Mesenchymal stem cell (in vitro differentiated cells and primary cell): ENCODE measurements around the gene KDM4B.

ENCODE experiments used
- DNase-seq: peaks from one replicate; pipeline ENCODE4 v3.0.0-alpha.2; 2013
- H2AFZ ChIP-seq: one replicate; pipeline ENCODE4 v1.6.1; 2013; ENCODE audit warnings: low read depth, mild to moderate bottlenecking, control low read depth, inconsistent platforms, low read length, moderate library complexity
- H2AK5ac ChIP-seq: 2 replicates; pipeline ENCODE4 v1.6.1; 2013; ENCODE audit warnings: low read length, moderate library complexity, mild to moderate bottlenecking, inconsistent platforms; ENCODE audit not compliant: severe bottlenecking
- H2BK120ac ChIP-seq: one replicate; pipeline ENCODE4 v1.6.1; 2013; ENCODE audit warnings: low read depth, mild to moderate bottlenecking, inconsistent platforms, low read length, moderate library complexity
- H2BK12ac ChIP-seq, 2 experiments: one replicate each; pipeline ENCODE4 v1.6.1; 2013; ENCODE audit warnings: inconsistent platforms in 2 of 2, low read length in 2 of 2, mild to moderate bottlenecking in 2 of 2, moderate library complexity in 2 of 2, control low read depth in 1 of 2
- H2BK15ac ChIP-seq: one replicate; pipeline ENCODE4 v1.6.1; 2013; ENCODE audit warnings: mild to moderate bottlenecking, low read depth, inconsistent platforms; ENCODE audit not compliant: poor library complexity, severe bottlenecking
- H2BK5ac ChIP-seq: 2 replicates; pipeline ENCODE4 v1.6.1; 2013; ENCODE audit warnings: low read depth, mild to moderate bottlenecking, low read length, control low read depth, inconsistent platforms; ENCODE audit not compliant: poor library complexity, severe bottlenecking
- H3K14ac ChIP-seq, 2 experiments: one replicate each; pipeline ENCODE4 v1.6.1; 2013; ENCODE audit warnings: inconsistent platforms in 2 of 2, low read length in 2 of 2, control low read depth in 1 of 2, mild to moderate bottlenecking in 1 of 2, moderate library complexity in 1 of 2
- H3K18ac ChIP-seq, 2 experiments: one replicate each; pipeline ENCODE4 v1.6.1; 2013; ENCODE audit warnings: inconsistent platforms in 2 of 2, low read length in 2 of 2, control low read depth in 1 of 2, low read depth in 1 of 2, mild to moderate bottlenecking in 1 of 2
- H3K23ac ChIP-seq, 2 experiments: one replicate each; pipeline ENCODE4 v1.6.1; 2013; ENCODE audit warnings: inconsistent platforms in 2 of 2, low read length in 2 of 2, mild to moderate bottlenecking in 2 of 2, moderate library complexity in 2 of 2, control low read depth in 1 of 2
- H3K27ac ChIP-seq: 2 replicates; pipeline ENCODE4 v1.5.1; 2013; ENCODE audit warnings: mild to moderate bottlenecking, moderate library complexity, low read length, control low read depth, inconsistent platforms; ENCODE audit not compliant: poor library complexity, severe bottlenecking
- H3K27me3 ChIP-seq, 2 experiments: 2 replicates each; pipeline versions ENCODE4 v1.6.1 to v1.7.0; 2013; ENCODE audit warnings: low read length in 2 of 2, mild to moderate bottlenecking in 2 of 2, moderate library complexity in 2 of 2, control low read depth in 1 of 2, inconsistent platforms in 1 of 2; ENCODE audit not compliant: control insufficient read depth in 1 of 2, insufficient read depth in 1 of 2
- H3K36me3 ChIP-seq, 2 experiments: 2 replicates each; pipeline versions ENCODE4 v1.6.1 to v1.7.0; 2013; ENCODE audit warnings: low read length in 2 of 2, control low read depth in 1 of 2, inconsistent platforms in 1 of 2, low read depth in 1 of 2, mild to moderate bottlenecking in 1 of 2; ENCODE audit not compliant: insufficient read depth in 2 of 2, control insufficient read depth in 1 of 2
- H3K4ac ChIP-seq, 2 experiments: one replicate each; pipeline ENCODE4 v1.6.1; 2013; ENCODE audit warnings: inconsistent platforms in 2 of 2, low read length in 2 of 2, mild to moderate bottlenecking in 2 of 2, moderate library complexity in 2 of 2, control low read depth in 1 of 2, low read depth in 1 of 2
- H3K4me1 ChIP-seq: 2 replicates; pipeline ENCODE4 v1.6.1; 2013; ENCODE audit warnings: low read depth, low read length, control low read depth; ENCODE audit not compliant: control insufficient read depth, insufficient read depth
- H3K4me2 ChIP-seq: 2 replicates; pipeline ENCODE4 v1.6.1; 2013; ENCODE audit warnings: low read length, mild to moderate bottlenecking, inconsistent platforms; ENCODE audit not compliant: poor library complexity, severe bottlenecking
- H3K4me3 ChIP-seq, 2 experiments: 2 replicates each; pipeline versions ENCODE4 v1.5.1 to v1.7.0; 2013; ENCODE audit warnings: low read length in 2 of 2, mild to moderate bottlenecking in 2 of 2, control low read depth in 1 of 2, low read depth in 1 of 2; ENCODE audit not compliant: insufficient read depth in 1 of 2
- H3K79me1 ChIP-seq: replicated peaks from 2 replicates; pipeline ENCODE4 v1.6.1; 2013; ENCODE audit warnings: mild to moderate bottlenecking, control low read depth, low read length, inconsistent platforms; ENCODE audit not compliant: poor library complexity, severe bottlenecking
- H3K9ac ChIP-seq: 2 replicates; pipeline ENCODE4 v1.7.0; 2013; ENCODE audit warnings: mild to moderate bottlenecking, low read length, moderate library complexity
- H3K9me3 ChIP-seq: 2 replicates; pipeline ENCODE4 v1.7.0; 2013; ENCODE audit warnings: mild to moderate bottlenecking, low read length; ENCODE audit not compliant: control insufficient read depth
- H4K8ac ChIP-seq: one replicate; pipeline ENCODE4 v1.6.1; 2013; ENCODE audit warnings: inconsistent platforms, mild to moderate bottlenecking, low read length, moderate library complexity
- H4K91ac ChIP-seq: one replicate; pipeline ENCODE4 v1.6.1; 2013; ENCODE audit warnings: mild to moderate bottlenecking, low read length, inconsistent platforms
- WGBS: methylation state at CpG from one replicate; pipeline ENCODE4 v1.1.7; 2013; ENCODE audit warnings: mixed read lengths; 5-methylcytosine and 5-hydroxymethylcytosine counted together

The KDM4B gene

DNA sequence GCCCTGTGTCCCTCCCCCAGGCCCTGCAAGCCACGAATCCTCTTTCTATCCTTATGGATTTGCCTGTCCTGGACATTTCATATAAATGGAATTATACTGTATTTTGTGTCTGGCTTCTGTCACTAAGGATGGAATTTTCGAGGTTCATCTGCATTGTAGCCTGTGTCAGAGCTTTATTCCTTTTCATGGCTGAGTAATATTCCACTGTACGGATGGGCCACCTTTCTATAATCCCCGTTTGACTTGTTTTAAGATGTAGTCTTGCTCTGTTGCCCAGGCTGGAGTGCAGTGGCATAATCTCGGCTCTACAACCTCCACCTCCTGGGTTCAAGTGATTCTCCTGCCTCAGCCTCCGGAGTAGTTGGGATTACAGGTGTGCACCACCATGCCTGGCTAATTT, 3.9 kb upstream of the KDM4B start:
- no peak overlapping the region for H4K91ac ChIP-seq
- H3K36me3 ChIP-seq: peaks cover 10 to 14% of the 10 kb centered on the region in 2 experiments
- no peak overlapping the region for H2BK15ac ChIP-seq
- H3K9me3 ChIP-seq: no peaks in the 10 kb centered on the region
- no peak overlapping the region for H3K4me2 ChIP-seq
- no peak overlapping the region for H3K23ac ChIP-seq
- no peaks in the 10 kb centered on the region for H3K27me3 ChIP-seq
- no peak overlapping the region for H2AK5ac ChIP-seq
- H3K4me3 ChIP-seq: no peak overlapping the region
- H3K27ac ChIP-seq: no peak overlapping the region
- no peak overlapping the region for H3K18ac ChIP-seq
- H3K79me1 ChIP-seq: peaks cover 11% of the 10 kb centered on the region
- no peak overlapping the region for H3K9ac ChIP-seq
- no peak overlapping the region for H2AFZ ChIP-seq
- H2BK5ac ChIP-seq: no peak overlapping the region
- H2BK12ac ChIP-seq: no peak overlapping the region
- no peak for DNase-seq
- H3K14ac ChIP-seq: no peak overlapping the region
- H3K4ac ChIP-seq: no peak overlapping the region
- peaks cover 12% of the 10 kb centered on the region for H3K4me1 ChIP-seq
- no peak overlapping the region for H4K8ac ChIP-seq
- WGBS: 99% methylated on average over 4 of the region's 6 CpGs
- no peak overlapping the region for H2BK120ac ChIP-seq

- H4K8ac ChIP-seq: no peak overlapping the region
- H3K79me1 ChIP-seq: peaks cover 5% of the 10 kb centered on the region
- no peak overlapping the region for H3K9ac ChIP-seq
- H3K36me3 ChIP-seq: peaks cover 6 to 7% of the 10 kb centered on the region in 2 experiments
- no peak overlapping the region for H2BK12ac ChIP-seq
- peak overlapping the region; percentile 33 for H3K27ac ChIP-seq
- DNase-seq: no peak
- H2AK5ac ChIP-seq: no peak overlapping the region
- H2BK120ac ChIP-seq: no peak overlapping the region
- no peak overlapping the region for H2BK15ac ChIP-seq
- no peak overlapping the region for H3K4me2 ChIP-seq
- no peaks in the 10 kb centered on the region for H3K27me3 ChIP-seq
- no peak overlapping the region for H2AFZ ChIP-seq
- 89% methylated on average over 6 of the region's 6 CpGs for WGBS
- H2BK5ac ChIP-seq: no peak overlapping the region
- H3K4me3 ChIP-seq: no peak overlapping the region
- H4K91ac ChIP-seq: no peak overlapping the region
- H3K9me3 ChIP-seq: no peaks in the 10 kb centered on the region
- no peak overlapping the region for H3K4ac ChIP-seq
- no peak overlapping the region for H3K14ac ChIP-seq
- no peak overlapping the region for H3K18ac ChIP-seq
- peaks cover 21% of the 10 kb centered on the region for H3K4me1 ChIP-seq
- H3K23ac ChIP-seq: no peak overlapping the region
Observed at GRCh38 chr19:4966591-4966990, 2.3 kb upstream of the KDM4B start.

- Histone ChIP-seq H3K36me3 (peaks cover 0 to 3% of the 10 kb centered on the region in 2 experiments), H3K4me3 (peak overlapping the region; percentile 20 to 75), H4K8ac (peak overlapping the region; percentile 71), H2AFZ (peak overlapping the region; percentile 60), H3K4me2 (peak overlapping the region; percentile 33), H3K27ac (peak overlapping the region; percentile 26), H3K4ac (peak overlapping the region; percentile 49 to 54), H3K14ac (peak overlapping the region in 1 of 2 experiments; percentile 74), H3K27me3 (no peaks in the 10 kb centered on the region), H2BK120ac (no peak overlapping the region), H3K9me3 (no peaks in the 10 kb centered on the region), H3K4me1 (peaks cover 34% of the 10 kb centered on the region), H3K18ac (peak overlapping the region in 1 of 2 experiments; percentile 93), H3K9ac (peak overlapping the region; percentile 69), H3K79me1 (no peaks in the 10 kb centered on the region), H4K91ac (peak overlapping the region; percentile 23), H2BK12ac (peak overlapping the region in 1 of 2 experiments; percentile 80), H2BK5ac (no peak overlapping the region), H2AK5ac (peak overlapping the region; percentile 50), H3K23ac (peak overlapping the region in 1 of 2 experiments; percentile 14), H2BK15ac (no peak overlapping the region)
- WGBS: 68% methylated on average over 15 of the region's 16 CpGs
- DNase-seq: peak; percentile 63
Observed at GRCh38 chr19:4967738-4968461, 1.0 kb upstream of the KDM4B start.

- no peak overlapping the region for H2BK12ac ChIP-seq
- H3K4me3 ChIP-seq: peak overlapping the region; percentile 81 to 84
- peak overlapping the region; percentile 24 for H2BK5ac ChIP-seq
- H3K27ac ChIP-seq: peak overlapping the region; percentile 3
- no peak overlapping the region for H2BK120ac ChIP-seq
- DNase-seq: no peak
- peak overlapping the region; percentile 60 to 91 for H3K18ac ChIP-seq
- H2AK5ac ChIP-seq: no peak overlapping the region
- no peaks in the 10 kb centered on the region for H3K79me1 ChIP-seq
- H4K91ac ChIP-seq: no peak overlapping the region
- H3K4me2 ChIP-seq: peak overlapping the region; percentile 99
- no peaks in the 10 kb centered on the region for H3K9me3 ChIP-seq
- H3K4ac ChIP-seq: peak overlapping the region in 1 of 2 experiments; percentile 76
- no peak overlapping the region for H2AFZ ChIP-seq
- no peaks in the 10 kb centered on the region for H3K27me3 ChIP-seq
- H3K14ac ChIP-seq: peak overlapping the region in 1 of 2 experiments; percentile 58
- H4K8ac ChIP-seq: peak overlapping the region; percentile 20
- no peak overlapping the region for H2BK15ac ChIP-seq
- WGBS: under 1% methylated on average over 25 of the region's 54 CpGs
- no peak overlapping the region for H3K23ac ChIP-seq
- H3K4me1 ChIP-seq: peaks cover 34% of the 10 kb centered on the region
- peak overlapping the region; percentile 90 for H3K9ac ChIP-seq
- peaks cover 0 to 3% of the 10 kb centered on the region in 2 experiments for H3K36me3 ChIP-seq
Observed at GRCh38 chr19:4969292-4969771, 419 bp downstream of the KDM4B start.
